ENCODE data around the gene PSMD13. TPM values are rescaled to one million over a fixed set of nuclear protein-coding genes. Genes with fewer than 3 reads are reported as not detected.

Gene PSMD13
- total and polyA plus RNA-seq, 2 of the 13 experiments (the other 11 are each of a cell fraction or from before 2014, with no cell fraction given) = 83.0 to 117 TPM

DNA sequence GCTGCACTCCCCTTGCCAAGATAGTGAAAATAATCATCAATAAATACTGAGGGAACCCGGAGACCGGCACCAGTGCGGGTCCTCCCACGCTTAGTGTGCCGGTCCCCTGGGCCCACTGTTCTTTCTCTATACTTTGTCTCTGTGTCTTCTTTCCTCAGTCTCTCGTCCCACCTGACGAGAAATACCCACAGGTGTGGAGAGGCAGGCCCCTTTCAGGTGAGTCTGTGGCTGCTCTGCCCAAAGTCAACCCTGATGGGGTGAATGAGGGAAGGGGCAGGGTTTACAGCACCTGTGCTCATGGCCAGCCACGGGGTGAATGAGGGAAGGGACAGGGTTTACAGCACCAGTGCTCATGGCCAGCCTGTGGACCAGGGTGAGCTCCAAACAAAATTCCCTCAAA is 34.3 kb upstream of the PSMD13 start:
- Histone ChIP-seq H3K9ac (ENCODE audit: insufficient read depth, low read depth, low read length) (no peak overlapping the region), H3K4me1 (ENCODE audit: insufficient read depth, low read length) (peaks cover 23% of the 10 kb centered on the region), H3K4me2 (ENCODE audit: low read depth, low read length) (no peak overlapping the region), H3K9me3 (ENCODE audit: low read length) (no peaks in the 10 kb centered on the region), H2AFZ (ENCODE audit: low read length) (no peak overlapping the region), H3K79me2 (ENCODE audit: insufficient read depth, low read length) (peaks cover 20% of the 10 kb centered on the region), H4K20me1 (ENCODE audit: insufficient read depth, low read length) (peaks cover 7% of the 10 kb centered on the region; the same call in 1 of the 2 replicates), H3K27ac (ENCODE audit: extremely low read length, insufficient read depth, low read length) (no peak overlapping the region), H3K4me3 (replicated peaks in 1 of 3; ENCODE audit: insufficient read depth in 1 of 3, low read depth in 2 of 3, low read length in 3 of 3) (no peak overlapping the region), H3K36me3 (replicated peaks in 1 of 2; ENCODE audit: control insufficient read depth in 1 of 2, insufficient read depth in 2 of 2, low read length in 2 of 2) (peaks cover 3 to 23% of the 10 kb centered on the region in 2 experiments; a peak in 4 of 5 replicates), H3K27me3 (ENCODE audit: control insufficient read depth in 1 of 2, insufficient read depth in 2 of 2, low read length in 2 of 2) (no peaks in the 10 kb centered on the region; a peak in 1 of 5 replicates)
- FAIRE-seq (no peak), DNase-seq (ENCODE audit: low spot score) (no peak), ATAC-seq (no peak)
- ChIA-PET CTCF (ENCODE audit: low intra/inter-chr PET ratio, low total read pairs) (no interaction called here), POLR2A (no interaction called here)
- intact Hi-C loops (cut with micrococcal nuclease; ENCODE audit: unreplicated experiment) (no loop called here), in situ Hi-C loops (cut with HindIII; ENCODE audit: extremely low pct_ligation_motif_present, low pct_unique_long_range_greater_than_20kb) (no loop called here)
- TF ChIP-seq ZNF678 (CRISPR knock-in tag; IDR thresholded peaks at IDR 0.05) (no peak), AGO2 (optimal IDR thresholded peaks at IDR 0.05; ENCODE audit: low read depth, low read length) (peak; percentile 65), SRSF1 (optimal IDR thresholded peaks at IDR 0.05; ENCODE audit: low read depth, low read length) (no peak), POLR2G (IDR thresholded peaks at IDR 0.05; ENCODE audit: low read depth, low read length) (0 out of 2 replicates have a peak, but pooled peaks have one; percentile 34)
- TF ChIP-seq, protein P1, sequence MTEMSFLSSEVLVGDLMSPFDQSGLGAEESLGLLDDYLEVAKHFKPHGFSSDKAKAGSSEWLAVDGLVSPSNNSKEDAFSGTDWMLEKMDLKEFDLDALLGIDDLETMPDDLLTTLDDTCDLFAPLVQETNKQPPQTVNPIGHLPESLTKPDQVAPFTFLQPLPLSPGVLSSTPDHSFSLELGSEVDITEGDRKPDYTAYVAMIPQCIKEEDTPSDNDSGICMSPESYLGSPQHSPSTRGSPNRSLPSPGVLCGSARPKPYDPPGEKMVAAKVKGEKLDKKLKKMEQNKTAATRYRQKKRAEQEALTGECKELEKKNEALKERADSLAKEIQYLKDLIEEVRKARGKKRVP (CRISPR knock-in tag; IDR thresholded peaks at IDR 0.05) = no peak
- BruUV-seq (replicated peaks) = no TSS peak
- WGBS (ENCODE audit: low lambda C conversion rate) = 84% methylated on average over 8 of the region's 8 CpGs

DNA sequence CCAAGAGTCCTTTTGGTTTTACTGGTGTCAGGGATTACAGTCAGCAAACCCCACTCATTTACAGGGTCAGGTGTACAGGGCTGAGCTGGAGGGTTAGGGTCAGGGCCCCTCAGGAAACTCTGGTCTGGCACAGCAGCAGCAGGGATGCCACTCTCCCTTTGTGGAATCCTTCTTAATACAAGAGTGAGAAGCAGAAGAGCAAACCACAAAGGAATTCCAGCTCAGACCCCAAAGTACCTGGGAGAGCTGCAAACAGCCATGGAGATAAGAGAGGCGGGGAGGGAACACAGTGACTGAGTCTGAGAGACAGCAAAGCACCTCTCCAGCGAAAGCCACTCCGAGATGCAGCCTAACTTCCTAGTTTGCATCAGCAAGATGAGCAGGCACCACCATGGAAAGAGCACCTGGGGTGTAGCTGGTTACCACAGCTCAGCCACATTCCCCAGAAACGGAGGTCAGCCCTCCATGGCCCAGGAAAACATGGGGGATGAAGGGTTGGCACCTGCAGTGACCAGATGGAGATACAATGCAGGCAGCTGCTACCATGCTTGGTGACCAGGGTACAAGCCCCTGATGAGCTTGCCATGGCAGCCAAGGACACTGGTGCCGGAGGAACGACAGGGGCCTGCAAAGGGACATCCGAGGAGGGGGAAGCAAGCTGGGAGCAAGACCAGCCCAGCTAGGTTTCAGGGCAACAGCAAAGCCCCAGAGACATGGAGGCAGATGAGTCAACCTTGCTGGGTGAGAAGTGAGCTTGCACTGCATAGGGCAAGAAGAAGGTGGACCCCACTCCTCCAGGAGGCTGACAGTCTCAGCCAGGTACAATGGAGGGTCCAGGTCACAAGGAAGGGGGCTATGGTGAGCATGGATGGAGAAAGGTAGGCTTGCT is 33.5 kb upstream of the PSMD13 start:
- no peak overlapping the region for H3K27ac ChIP-seq (ENCODE audit: extremely low read length, insufficient read depth, low read length)
- TF ChIP-seq KDM3A (CRISPR knock-in tag; IDR thresholded peaks at IDR 0.05; ENCODE audit: low read depth) (no peak), TEAD2 (CRISPR knock-in tag; IDR thresholded peaks at IDR 0.05) (no peak), POLR2AphosphoS5 (IDR thresholded peaks at IDR 0.05; ENCODE audit: low read depth, low read length) (peak; percentile 18), AGO2 (optimal IDR thresholded peaks at IDR 0.05; ENCODE audit: low read depth, low read length) (peak; percentile 24), KLF15 (CRISPR knock-in tag; IDR thresholded peaks at IDR 0.05; ENCODE audit: borderline replicate concordance) (no peak), RCOR2 (CRISPR knock-in tag; IDR thresholded peaks at IDR 0.05) (no peak), RFX1 (IDR thresholded peaks at IDR 0.05) (no peak), ZNF652 (CRISPR knock-in tag; IDR thresholded peaks at IDR 0.05; ENCODE audit: borderline replicate concordance, low read depth) (no peak), ZBTB3 (CRISPR knock-in tag; IDR thresholded peaks at IDR 0.05; ENCODE audit: borderline replicate concordance, low read depth) (no peak)
- TF ChIP-seq, protein P2, sequence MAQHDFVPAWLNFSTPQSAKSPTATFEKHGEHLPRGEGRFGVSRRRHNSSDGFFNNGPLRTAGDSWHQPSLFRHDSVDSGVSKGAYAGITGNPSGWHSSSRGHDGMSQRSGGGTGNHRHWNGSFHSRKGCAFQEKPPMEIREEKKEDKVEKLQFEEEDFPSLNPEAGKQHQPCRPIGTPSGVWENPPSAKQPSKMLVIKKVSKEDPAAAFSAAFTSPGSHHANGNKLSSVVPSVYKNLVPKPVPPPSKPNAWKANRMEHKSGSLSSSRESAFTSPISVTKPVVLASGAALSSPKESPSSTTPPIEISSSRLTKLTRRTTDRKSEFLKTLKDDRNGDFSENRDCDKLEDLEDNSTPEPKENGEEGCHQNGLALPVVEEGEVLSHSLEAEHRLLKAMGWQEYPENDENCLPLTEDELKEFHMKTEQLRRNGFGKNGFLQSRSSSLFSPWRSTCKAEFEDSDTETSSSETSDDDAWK (CRISPR knock-in tag; IDR thresholded peaks at IDR 0.05) = no peak
- in situ Hi-C loops (cut with HindIII; ENCODE audit: extremely low pct_ligation_motif_present, low pct_unique_long_range_greater_than_20kb) = no loop called here
- POLR2A ChIA-PET = interaction anchor here (1.0 kb wide), 2 partner anchors 13 to 32 kb away, joined by 3 read pairs; no protein-coding TSS in a partner anchor
- peaks cover 23% of the 10 kb centered on the region for H3K4me1 ChIP-seq (ENCODE audit: insufficient read depth, low read length)
- peaks cover 7% of the 10 kb centered on the region; the same call in 1 of the 2 replicates for H4K20me1 ChIP-seq (ENCODE audit: insufficient read depth, low read length)
- no peaks in the 10 kb centered on the region for H3K9me3 ChIP-seq (ENCODE audit: low read length)
- ATAC-seq = no peak
- BruUV-seq (replicated peaks) = no TSS peak
- no peak overlapping the region for H3K4me2 ChIP-seq (ENCODE audit: low read depth, low read length)
- H3K27me3 ChIP-seq (ENCODE audit: control insufficient read depth in 1 of 2, insufficient read depth in 2 of 2, low read length in 2 of 2) = no peaks in the 10 kb centered on the region; a peak in 1 of 5 replicates
- peaks cover 23% of the 10 kb centered on the region for H3K79me2 ChIP-seq (ENCODE audit: insufficient read depth, low read length)
- H3K9ac ChIP-seq (ENCODE audit: insufficient read depth, low read depth, low read length) = no peak overlapping the region
- 99% methylated on average over 6 of the region's 7 CpGs for WGBS (ENCODE audit: low lambda C conversion rate)
- no peak for FAIRE-seq
- intact Hi-C loops (cut with micrococcal nuclease; ENCODE audit: unreplicated experiment) = no loop called here
- CTCF ChIA-PET (ENCODE audit: low intra/inter-chr PET ratio, low total read pairs) = no interaction called here
- H3K36me3 ChIP-seq (replicated peaks in 1 of 2; ENCODE audit: control insufficient read depth in 1 of 2, insufficient read depth in 2 of 2, low read length in 2 of 2) = peaks cover 3 to 23% of the 10 kb centered on the region in 2 experiments; a peak in 4 of 5 replicates
- no peak overlapping the region for H3K4me3 ChIP-seq (replicated peaks in 1 of 3; ENCODE audit: insufficient read depth in 1 of 3, low read depth in 2 of 3, low read length in 3 of 3)
- no peak for DNase-seq (ENCODE audit: low spot score)
- H2AFZ ChIP-seq (ENCODE audit: low read length) = no peak overlapping the region

Measured in HepG2 (cell line).